ENCODE measurements around the gene MYL10. TPM values are rescaled to one million over a fixed set of nuclear protein-coding genes. Genes with fewer than 3 reads are reported as not detected.

Gene MYL10
- total and polyA plus RNA-seq, 2 of the 8 experiments (the other 6 are each of a cell fraction or from before 2014, with no cell fraction given): 0.18 TPM; not detected in 1

GRCh38 chr7:101678658-101679057, 49.6 kb upstream of the MYL10 start:
- 85% methylated on average over 9 of the region's 9 CpGs; no CpG with 5 or more reads in 1 of the 2 experiments for WGBS, 2 experiments (ENCODE audit: extremely low coverage in 1 of 2, insufficient coverage in 1 of 2, insufficient read length in 1 of 2, insufficient replicate concordance in 2 of 2, low coverage in 1 of 2, low lambda C conversion rate in 2 of 2, missing lambda C conversion rate in 1 of 2)
- H3K23ac ChIP-seq (ENCODE audit: insufficient read length): no peak overlapping the region
- H3K4ac ChIP-seq (replicated peaks; ENCODE audit: insufficient read length, low read depth, low read length): no peak overlapping the region
- no peak overlapping the region for H3K4me2 ChIP-seq (ENCODE audit: insufficient read depth in 1 of 2, low read depth in 2 of 2, low read length in 2 of 2)
- H2BK5ac ChIP-seq (ENCODE audit: low read depth, low read length): no peak overlapping the region
- peaks cover 0 to 10% (median 8%) of the 10 kb centered on the region in 4 experiments; a peak in 4 of 7 replicates for H3K4me1 ChIP-seq (replicated peaks in 1 of 4; ENCODE audit: control insufficient read depth in 3 of 4, insufficient read depth in 4 of 4, low read length in 3 of 4)
- FAIRE-seq: no peak
- H3K27ac ChIP-seq (ENCODE audit: low read depth, low read length): no peak overlapping the region
- no peak overlapping the region for H3K14ac ChIP-seq (ENCODE audit: insufficient read length)
- ChIA-PET CTCF (ENCODE audit: partially characterized antibody) (interaction anchor here (1.2 to 1.6 kb wide), 5 partner anchors 9 to 58 kb away, joined by 3 to 9 read pairs (median 4); no protein-coding TSS in a partner anchor), POLR2A (ENCODE audit: partially characterized antibody) (interaction anchor here (1.3 kb wide), 1 partner anchor 10 kb away, joined by 4 read pairs; no protein-coding TSS in a partner anchor)
- no peaks in the 10 kb centered on the region for H3K36me3 ChIP-seq (ENCODE audit: control insufficient read depth in 2 of 4, insufficient read depth in 4 of 4, low read length in 3 of 4)
- H2BK120ac ChIP-seq (replicated peaks; ENCODE audit: low read depth, low read length): no peak overlapping the region
- H4K8ac ChIP-seq (ENCODE audit: extremely low read depth, insufficient read depth, low read length): no peak overlapping the region
- no peak overlapping the region for H2BK20ac ChIP-seq (ENCODE audit: low read length)
- no peak overlapping the region for H2BK12ac ChIP-seq (ENCODE audit: low read depth, low read length)
- 0 out of 2 replicates have a peak overlapping the region, but pooled peaks have one; percentile 72 for H2BK15ac ChIP-seq (ENCODE audit: low read length)
- no peak overlapping the region for H3K18ac ChIP-seq (ENCODE audit: extremely low read depth, low read length)
- no peaks in the 10 kb centered on the region for H3K27me3 ChIP-seq (replicated peaks in 1 of 4; ENCODE audit: control insufficient read depth in 3 of 4, extremely low read depth in 1 of 4, insufficient read depth in 3 of 4, low read length in 3 of 4)
- H3K4me3 ChIP-seq (ENCODE audit: extremely low read depth in 1 of 4, insufficient read depth in 2 of 4, low read depth in 3 of 4, low read length in 4 of 4): no peak overlapping the region
- no peak overlapping the region for H4K91ac ChIP-seq (replicated peaks; ENCODE audit: insufficient read length, low read length)
- H3K9ac ChIP-seq (replicated peaks in 1 of 4; ENCODE audit: extremely low read depth in 1 of 4, low read depth in 3 of 4, low read length in 3 of 4): no peak overlapping the region
- H3K23me2 ChIP-seq (ENCODE audit: low read depth, low read length): no peaks in the 10 kb centered on the region
- H2AFZ ChIP-seq (ENCODE audit: low read length): no peak overlapping the region
- H3K56ac ChIP-seq (replicated peaks; ENCODE audit: insufficient read length, low read depth, low read length): no peak overlapping the region
- no peaks in the 10 kb centered on the region for H3K79me1 ChIP-seq (ENCODE audit: low read depth, low read length)
- no peak overlapping the region for H2AK5ac ChIP-seq (ENCODE audit: low read depth, low read length)
- H4K5ac ChIP-seq (ENCODE audit: insufficient read length, low read depth, low read length): no peak overlapping the region
- H3K79me2 ChIP-seq (ENCODE audit: control insufficient read depth in 1 of 2, insufficient read depth in 2 of 2, low read length in 2 of 2): no peaks in the 10 kb centered on the region
- H3K9me3 ChIP-seq (ENCODE audit: insufficient read depth in 2 of 2, low read depth in 1 of 2, low read length in 1 of 2): no peaks in the 10 kb centered on the region
- H4K20me1 ChIP-seq (replicated peaks in 1 of 2; ENCODE audit: control insufficient read depth in 1 of 2, insufficient read depth in 2 of 2, low read length in 2 of 2): peaks cover 0 to 2% of the 10 kb centered on the region in 2 experiments
- DNase-seq (ENCODE audit: low read depth in 1 of 2, low spot score in 2 of 2): no peak
- TF ChIP-seq KDM1A (IDR thresholded peaks at IDR 0.05; ENCODE audit: borderline replicate concordance, low read length): no peak
- no peak for TF ChIP-seq NRF1 (IDR thresholded peaks at IDR 0.05; ENCODE audit: low read depth, low read length)
- TF ChIP-seq TAF1 (IDR thresholded peaks at IDR 0.05; ENCODE audit: low read depth, low read length): no peak
- TF ChIP-seq JUN (IDR thresholded peaks at IDR 0.05; ENCODE audit: low read depth, low read length): no peak
- no peak for TF ChIP-seq SUZ12 (IDR thresholded peaks at IDR 0.05; ENCODE audit: low read length)
- no peak for TF ChIP-seq TAF7 (optimal IDR thresholded peaks at IDR 0.05; ENCODE audit: borderline replicate concordance, low read depth, low read length)
- TF ChIP-seq POLR2AphosphoS5 (IDR thresholded peaks at IDR 0.05; ENCODE audit: low read depth, low read length): no peak
- TF ChIP-seq TCF12 (IDR thresholded peaks at IDR 0.05; ENCODE audit: low read depth, low read length): no peak
- TF ChIP-seq BCL11A (IDR thresholded peaks at IDR 0.05; ENCODE audit: low read depth in 2 of 2, low read length in 2 of 2): no peak
- TF ChIP-seq SIN3A (conservative IDR thresholded peaks at IDR 0.05 in 1 of 2, IDR thresholded peaks at IDR 0.05 in 1 of 2; ENCODE audit: low read depth in 1 of 2, low read length in 2 of 2): no peak
